Progenitor cell of endocrine pancreas (in vitro differentiated cells): ENCODE results near the gene NADSYN1. TPM values are rescaled to one million over a fixed set of nuclear protein-coding genes. Genes with fewer than 3 reads are reported as not detected.

ENCODE experiments used
- DNase-seq: peaks from one replicate; pipeline ENCODE4 v3.0.0; 2021; ENCODE audit warnings: low spot score; ENCODE audit not compliant: unreplicated experiment
- H3K27ac Mint-ChIP-seq: 2 replicates; pipeline ENCODE4 v1.8.0; 2021; ENCODE audit warnings: mild to moderate bottlenecking, moderate library complexity, mixed read lengths
- H3K27me3 Mint-ChIP-seq: 2 replicates; pipeline ENCODE4 v1.8.0; 2021; ENCODE audit warnings: mixed read lengths
- H3K36me3 Mint-ChIP-seq: 2 replicates; pipeline ENCODE4 v1.8.0; 2022; ENCODE audit warnings: mixed read lengths; ENCODE audit not compliant: insufficient read depth
- H3K4me1 Mint-ChIP-seq: 2 replicates; pipeline ENCODE4 v1.8.0; 2021; ENCODE audit warnings: low read depth, mixed read lengths
- H3K4me3 Mint-ChIP-seq: 2 replicates; pipeline ENCODE4 v1.8.0; 2021; ENCODE audit warnings: low read depth, mild to moderate bottlenecking, moderate library complexity, mixed read lengths
- H3K9me3 Mint-ChIP-seq: 2 replicates; pipeline ENCODE4 v1.8.0; 2021; ENCODE audit warnings: low read depth, mixed read lengths
- microRNA-seq: library from miRNA; unstranded; fragments of <30 nt; microRNA quantifications from one replicate; pipeline ENCODE4 v1.1.0, GENCODE V29; 2020; ENCODE audit warnings: borderline number of aligned reads; ENCODE audit not compliant: unreplicated experiment
- total RNA-seq: library from RNA; stranded (reverse); gene quantifications from 2 replicates; pipeline ENCODE4 v1.2.1, GENCODE V29; 2021
- TF ChIP-seq, protein P1 (sequence below): fragments of 200-600 bp; sonication (generic); IDR thresholded peaks from one replicate; pipeline ENCODE4 v1.5.0; 2021; ENCODE audit warnings: antibody characterized with exemption, mild to moderate bottlenecking; ENCODE audit not compliant: unreplicated experiment

Gene NADSYN1
- total RNA-seq, 1 donor from 2014 or later: 72.0 TPM

DNA sequence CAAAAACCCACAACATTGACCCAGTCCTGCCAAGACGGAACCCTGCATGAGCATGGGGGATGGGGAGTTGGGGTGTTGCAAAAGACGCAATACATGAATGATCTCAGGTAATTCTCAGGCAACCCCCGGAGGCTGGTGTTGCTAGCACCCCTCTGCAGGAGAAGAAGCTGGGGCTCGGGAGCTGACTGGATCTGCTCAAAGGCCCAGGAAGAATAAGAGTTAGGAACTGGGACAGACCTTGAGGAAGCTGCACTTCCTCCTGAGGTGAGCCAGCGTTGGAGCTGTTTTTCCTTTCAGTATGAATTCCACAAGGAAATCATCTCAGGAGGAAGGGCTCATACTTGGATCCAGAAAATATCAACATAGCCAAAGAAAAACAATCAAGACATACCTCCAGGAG lies 95.1 kb downstream of the NADSYN1 start, which contains the start of gene KRTAP5-9:
KRTAP5-9 (plus strand) TSS at position 301 of the 400 bp plus-strand sequence. CDS start 238 bp downstream, outside the sequence.
- DNase-seq: no peak
- peaks cover 17% of the 10 kb centered on the region for H3K27me3 Mint-ChIP-seq
- TF ChIP-seq, protein P1, sequence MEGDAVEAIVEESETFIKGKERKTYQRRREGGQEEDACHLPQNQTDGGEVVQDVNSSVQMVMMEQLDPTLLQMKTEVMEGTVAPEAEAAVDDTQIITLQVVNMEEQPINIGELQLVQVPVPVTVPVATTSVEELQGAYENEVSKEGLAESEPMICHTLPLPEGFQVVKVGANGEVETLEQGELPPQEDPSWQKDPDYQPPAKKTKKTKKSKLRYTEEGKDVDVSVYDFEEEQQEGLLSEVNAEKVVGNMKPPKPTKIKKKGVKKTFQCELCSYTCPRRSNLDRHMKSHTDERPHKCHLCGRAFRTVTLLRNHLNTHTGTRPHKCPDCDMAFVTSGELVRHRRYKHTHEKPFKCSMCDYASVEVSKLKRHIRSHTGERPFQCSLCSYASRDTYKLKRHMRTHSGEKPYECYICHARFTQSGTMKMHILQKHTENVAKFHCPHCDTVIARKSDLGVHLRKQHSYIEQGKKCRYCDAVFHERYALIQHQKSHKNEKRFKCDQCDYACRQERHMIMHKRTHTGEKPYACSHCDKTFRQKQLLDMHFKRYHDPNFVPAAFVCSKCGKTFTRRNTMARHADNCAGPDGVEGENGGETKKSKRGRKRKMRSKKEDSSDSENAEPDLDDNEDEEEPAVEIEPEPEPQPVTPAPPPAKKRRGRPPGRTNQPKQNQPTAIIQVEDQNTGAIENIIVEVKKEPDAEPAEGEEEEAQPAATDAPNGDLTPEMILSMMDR: no peak
- peaks cover 7% of the 10 kb centered on the region for H3K9me3 Mint-ChIP-seq
- H3K36me3 Mint-ChIP-seq: peaks cover 6% of the 10 kb centered on the region
- H3K4me3 Mint-ChIP-seq: no peak within 1 kb of the TSS
- peaks cover 19% of the 10 kb centered on the region for H3K4me1 Mint-ChIP-seq
- no peak within 1 kb of the TSS for H3K27ac Mint-ChIP-seq

DNA sequence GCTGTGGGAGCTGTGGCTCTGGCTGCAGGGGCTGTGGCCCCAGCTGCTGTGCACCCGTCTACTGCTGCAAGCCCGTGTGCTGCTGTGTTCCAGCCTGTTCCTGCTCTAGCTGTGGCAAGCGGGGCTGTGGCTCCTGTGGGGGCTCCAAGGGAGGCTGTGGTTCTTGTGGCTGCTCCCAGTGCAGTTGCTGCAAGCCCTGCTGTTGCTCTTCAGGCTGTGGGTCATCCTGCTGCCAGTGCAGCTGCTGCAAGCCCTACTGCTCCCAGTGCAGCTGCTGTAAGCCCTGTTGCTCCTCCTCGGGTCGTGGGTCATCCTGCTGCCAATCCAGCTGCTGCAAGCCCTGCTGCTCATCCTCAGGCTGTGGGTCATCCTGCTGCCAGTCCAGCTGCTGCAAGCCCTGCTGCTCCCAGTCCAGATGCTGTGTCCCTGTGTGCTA lies 95.7 kb downstream of the NADSYN1 start:
- no peak for DNase-seq
- H3K27ac Mint-ChIP-seq: no peak overlapping the region
- peaks cover 6% of the 10 kb centered on the region for H3K36me3 Mint-ChIP-seq
- TF ChIP-seq, protein P1: no peak
- peaks cover 17% of the 10 kb centered on the region for H3K27me3 Mint-ChIP-seq
- no peak overlapping the region for H3K4me3 Mint-ChIP-seq
- H3K4me1 Mint-ChIP-seq: peaks cover 15% of the 10 kb centered on the region
- peaks cover 7% of the 10 kb centered on the region for H3K9me3 Mint-ChIP-seq

Small RNA genes lying within 50 kb of the gene (microRNA-seq; reads per million reads assigned to microRNA genes)
- gene MIR6754: not detected

Other genes with a start within 250 kb of the NADSYN1 start
- gene SHANK2, start 200.6 kb upstream of the NADSYN1 start, total RNA-seq: 97.8 and 104 TPM in 2 replicates
- 137 and 140 TPM in 2 replicates for gene DHCR7, start 4.8 kb upstream of the NADSYN1 start, total RNA-seq
- 0.29 and 0.41 TPM in 2 replicates for gene KRTAP5-7, start 74.1 kb downstream of the NADSYN1 start, total RNA-seq
- gene KRTAP5-8, start 84.8 kb downstream of the NADSYN1 start, total RNA-seq: 0.24 TPM in 1 of 2 replicates, not detected in the other
- gene KRTAP5-9, start 95.2 kb downstream of the NADSYN1 start, total RNA-seq: 0.26 and 0.53 TPM in 2 replicates
- gene KRTAP5-10, start 112.4 kb downstream of the NADSYN1 start, total RNA-seq: 0.41 TPM in 1 of 2 replicates, not detected in the other
- gene KRTAP5-11, start 129.7 kb downstream of the NADSYN1 start, total RNA-seq: not detected in 2 replicates